ENCODE measurements around the gene ELMO1.

The ELMO1 gene

DNA sequence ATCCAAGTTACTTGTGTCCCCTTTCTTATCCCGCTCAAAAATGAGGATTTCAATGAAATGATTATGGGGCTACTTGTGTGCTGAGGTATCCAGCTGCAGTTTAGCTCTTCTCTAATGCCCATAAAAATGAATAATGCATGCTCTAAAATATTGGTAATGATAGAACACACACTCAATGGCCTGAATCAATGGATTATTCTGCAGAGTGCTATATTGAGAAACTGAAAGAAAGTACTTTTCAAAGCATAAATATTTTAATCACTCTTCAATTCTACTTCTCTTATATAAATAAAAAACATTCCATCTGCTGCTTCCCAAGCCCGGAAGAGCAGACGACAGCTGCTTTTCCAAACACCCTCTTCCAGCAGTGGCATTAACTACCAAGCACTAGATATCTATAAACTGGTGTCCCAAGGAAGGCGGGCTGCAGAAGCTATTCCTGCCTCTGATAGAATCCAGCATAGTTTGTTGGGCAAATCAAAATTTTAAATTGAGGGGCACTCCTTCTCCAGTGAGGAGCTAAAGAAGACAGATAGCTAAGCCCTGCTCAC, 439.5 kb downstream of the ELMO1 start:
- ChIA-PET POLR2A (no interaction called here), CTCF (interaction anchor here (0.7 to 19.4 kb wide), 5 partner anchors 9 to 56 kb away, joined by 3 to 167 read pairs (median 3); no protein-coding TSS in a partner anchor)
- TF ChIP-seq CTCF (IDR thresholded peaks at IDR 0.05; ENCODE audit: control extremely low read depth, extremely low read depth, low read depth, missing control alignments) = no peak
- DNase-seq (ENCODE audit: extremely low spot score) = no peak

- POLR2A ChIA-PET = no interaction called here
- no peak for DNase-seq (ENCODE audit: extremely low spot score)
- CTCF ChIA-PET = interaction anchor here (0.9 to 19.4 kb wide), 8 partner anchors 10 to 488 kb away, joined by 3 to 167 read pairs (median 3); no protein-coding TSS in a partner anchor
- TF ChIP-seq CTCF (IDR thresholded peaks at IDR 0.05; ENCODE audit: control extremely low read depth, extremely low read depth, low read depth, missing control alignments) = no peak
Measured at GRCh38 chr7:37007691-37008090, 441.0 kb downstream of the ELMO1 start.

GRCh38 chr7:37007268-37007667, 441.4 kb downstream of the ELMO1 start:
- ChIA-PET CTCF (interaction anchor here (0.9 to 19.4 kb wide), 8 partner anchors 9 to 488 kb away, joined by 3 to 167 read pairs (median 3); no protein-coding TSS in a partner anchor), POLR2A (no interaction called here)
- DNase-seq (ENCODE audit: extremely low spot score) = no peak
- TF ChIP-seq CTCF (IDR thresholded peaks at IDR 0.05; ENCODE audit: control extremely low read depth, extremely low read depth, low read depth, missing control alignments) = no peak

DNA sequence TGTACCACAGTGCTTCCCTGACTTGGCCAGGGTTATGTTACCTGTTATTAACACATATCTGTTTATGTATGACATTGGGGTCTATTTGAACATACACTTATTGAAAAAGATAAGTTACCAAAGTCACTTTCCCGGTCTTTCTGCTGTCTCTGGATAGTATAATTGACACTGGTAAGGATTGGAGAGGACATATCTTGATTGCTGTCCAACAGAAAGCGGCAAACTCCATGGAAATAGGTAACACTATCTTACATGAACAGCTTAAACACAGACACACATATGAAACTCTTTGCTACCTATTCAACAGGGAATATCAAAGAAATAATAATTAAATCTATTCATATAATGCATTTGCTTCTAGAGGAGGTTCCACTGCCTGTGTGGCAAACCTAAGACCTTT, 441.9 kb downstream of the ELMO1 start:
- TF ChIP-seq CTCF (IDR thresholded peaks at IDR 0.05; ENCODE audit: control extremely low read depth, extremely low read depth, low read depth, missing control alignments) = no peak
- CTCF ChIA-PET = interaction anchor here (0.9 to 19.4 kb wide), 6 partner anchors 9 to 194 kb away, joined by 3 to 167 read pairs (median 3); no protein-coding TSS in a partner anchor
- DNase-seq (ENCODE audit: extremely low spot score) = no peak
- POLR2A ChIA-PET = no interaction called here

DNA sequence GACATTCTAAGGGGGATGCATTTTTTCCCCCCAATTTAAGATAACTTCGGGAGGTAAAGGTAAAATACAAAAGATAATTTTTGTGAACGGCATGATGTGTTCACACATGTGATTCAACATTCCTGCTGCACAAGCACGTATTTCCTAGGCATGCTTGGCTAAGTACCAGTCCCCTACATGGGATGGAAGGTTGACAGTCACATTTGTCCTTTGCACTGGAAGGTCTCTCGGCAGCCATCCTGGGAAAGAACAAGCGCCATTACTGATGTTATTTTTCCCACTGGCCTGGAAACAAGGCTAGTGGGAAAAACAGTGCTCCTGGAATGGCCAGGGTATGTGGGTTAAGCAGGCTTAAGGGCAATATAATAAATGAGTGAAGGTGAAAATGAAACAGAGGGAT, 448.2 kb downstream of the ELMO1 start:
- no peak for TF ChIP-seq CTCF (IDR thresholded peaks at IDR 0.05; ENCODE audit: control extremely low read depth, extremely low read depth, low read depth, missing control alignments)
- no peak for DNase-seq (ENCODE audit: extremely low spot score)
- ChIA-PET CTCF (interaction anchor here (1.0 to 19.4 kb wide), 2 partner anchors 8 to 12 kb away, joined by 3 to 167 read pairs; no protein-coding TSS in a partner anchor), POLR2A (no interaction called here)

DNA sequence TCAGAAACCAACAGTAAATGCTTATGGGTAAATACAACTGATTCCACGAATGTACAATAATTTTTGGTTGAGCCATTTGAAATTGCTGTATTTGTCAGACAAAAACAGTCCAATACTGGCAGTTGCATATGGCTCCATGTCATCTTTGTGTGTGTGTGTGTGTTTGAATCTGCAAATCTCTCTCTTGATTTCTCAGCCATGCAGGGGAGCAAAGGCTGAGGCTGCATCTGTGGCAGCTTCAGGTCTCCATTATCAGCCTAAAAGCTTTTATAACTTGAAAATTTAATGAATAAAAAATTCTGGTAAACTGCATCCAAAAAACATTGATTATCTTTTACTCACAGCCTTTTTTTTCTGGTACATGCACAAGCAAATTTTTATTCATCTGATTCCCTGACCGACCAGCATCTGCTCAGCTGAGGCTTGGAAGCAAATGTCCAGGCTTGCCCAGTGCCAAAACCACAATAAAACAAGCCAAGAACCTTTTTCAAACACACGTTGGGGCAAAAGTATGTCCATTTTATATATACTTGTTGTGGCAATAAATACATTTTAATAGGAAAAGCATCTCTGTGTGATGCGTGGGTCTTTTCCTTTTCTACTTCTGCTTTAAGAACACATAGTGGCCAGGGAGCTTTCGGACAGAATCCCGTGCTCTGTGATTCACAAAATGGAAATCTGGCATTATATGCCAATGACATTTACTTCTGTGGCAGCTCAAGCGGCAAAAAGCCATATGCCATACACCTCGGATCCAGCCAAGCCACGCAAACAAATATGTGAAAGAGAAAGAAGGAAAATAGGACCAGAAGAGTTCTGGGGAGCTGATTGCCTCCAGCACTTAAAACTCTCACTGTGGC, 448.8 kb downstream of the ELMO1 start:
- CTCF ChIA-PET = interaction anchor here (1.0 to 19.4 kb wide), 2 partner anchors 9 to 12 kb away, joined by 3 to 167 read pairs; no protein-coding TSS in a partner anchor
- POLR2A ChIA-PET = no interaction called here
- no peak for DNase-seq (ENCODE audit: extremely low spot score)
- TF ChIP-seq CTCF (IDR thresholded peaks at IDR 0.05; ENCODE audit: control extremely low read depth, extremely low read depth, low read depth, missing control alignments) = no peak
